SK-N-MC (cell line): ENCODE data around the gene IL17RA.

Source experiments
- EZH2 ChIP-seq: fragments of 200-600 bp; sonication (generic); IDR thresholded peaks from one replicate; pipeline ENCODE4 v1.6.1; 2017; ENCODE audit warnings: antibody characterized with exemption
- FOXP2 ChIP-seq: optimal IDR thresholded peaks from 2 replicates; pipeline ENCODE3; 2011; ENCODE audit warnings: mild to moderate bottlenecking, moderate library complexity; ENCODE audit not compliant: insufficient read depth; ENCODE audit errors: extremely low read length, control extremely low read depth
- POLR2AphosphoS5 ChIP-seq: IDR thresholded peaks from 2 replicates; pipeline ENCODE4 v1.6.1; 2012; ENCODE audit warnings: mild to moderate bottlenecking, low read depth, low read length, borderline replicate concordance

- TF ChIP-seq POLR2AphosphoS5 (no peak), FOXP2 (no peak), EZH2 (no peak)
Observed at GRCh38 chr22:17098379-17098819, 13.6 kb downstream of the IL17RA start.
